HepG2 (cell line): ENCODE results near the gene CYB5R3. TPM values are rescaled to one million over a fixed set of nuclear protein-coding genes. Genes with fewer than 3 reads are reported as not detected.

Experiments
- BRD4 ChIP-seq: sonication (generic); formaldehyde crosslinking; IDR thresholded peaks from 2 replicates; pipeline ENCODE4 v1.4.0; 2020; ENCODE audit warnings: missing genetic modification reagents
- DDIT3 ChIP-seq: sonication (generic); formaldehyde crosslinking; IDR thresholded peaks from 2 replicates; pipeline ENCODE4 v1.4.0; 2020; ENCODE audit warnings: mild to moderate bottlenecking, missing genetic modification reagents
- EHMT2 ChIP-seq: fragments of 200-600 bp; sonication (generic); IDR thresholded peaks from 2 replicates; pipeline ENCODE4 v1.7.0; 2017; ENCODE audit warnings: antibody characterized with exemption, low read depth, low read length, borderline replicate concordance
- ETV6 ChIP-seq: sonication (generic); formaldehyde crosslinking; conservative IDR thresholded peaks from 2 replicates; pipeline ENCODE4 v1.4.0; 2020; ENCODE audit warnings: missing genetic modification reagents
- GATAD2A ChIP-seq: IDR thresholded peaks from 2 replicates; pipeline ENCODE4 v1.6.1; 2016
- JARID2 ChIP-seq: sonication (generic); formaldehyde crosslinking; IDR thresholded peaks from 2 replicates; pipeline ENCODE4 v1.8.1; 2023; ENCODE audit warnings: missing genetic modification reagents, inconsistent platforms; ENCODE audit not compliant: insufficient replicate concordance
- MED13 ChIP-seq: sonication (generic); formaldehyde crosslinking; IDR thresholded peaks from 2 replicates; pipeline ENCODE4 v1.5.0; 2020; ENCODE audit warnings: missing genetic modification reagents
- NFKBIZ ChIP-seq: IDR thresholded peaks from 2 replicates; pipeline ENCODE4 v1.6.1; 2018; ENCODE audit warnings: missing genetic modification reagents, missing compliant biosample characterization
- NFYB ChIP-seq: sonication (generic); formaldehyde crosslinking; IDR thresholded peaks from 2 replicates; pipeline ENCODE4 v1.4.0; 2020; ENCODE audit warnings: missing genetic modification reagents
- TRIM22 ChIP-seq: fragments of 450-650 bp; IDR thresholded peaks from 2 replicates; pipeline ENCODE4 v1.6.1; 2017
- ZBTB7B ChIP-seq: sonication (generic); formaldehyde crosslinking; IDR thresholded peaks from 2 replicates; pipeline ENCODE4 v1.4.0; 2020; ENCODE audit warnings: missing genetic modification reagents
- ZNF17 ChIP-seq: sonication (generic); formaldehyde crosslinking; IDR thresholded peaks from 2 replicates; pipeline ENCODE4 v1.5.0; 2020; ENCODE audit warnings: mild to moderate bottlenecking, missing genetic modification reagents
- ZNF224 ChIP-seq: sonication (generic); formaldehyde crosslinking; IDR thresholded peaks from 2 replicates; pipeline ENCODE4 v1.5.0; 2020; ENCODE audit warnings: mild to moderate bottlenecking, missing genetic modification reagents
- ZNF33A ChIP-seq: sonication (generic); formaldehyde crosslinking; IDR thresholded peaks from 2 replicates; pipeline ENCODE4 v1.5.1; 2020; ENCODE audit warnings: missing genetic modification reagents, mild to moderate bottlenecking, moderate library complexity, borderline replicate concordance
- ZNF362 ChIP-seq: sonication (generic); formaldehyde crosslinking; IDR thresholded peaks from 2 replicates; pipeline ENCODE4 v1.4.0; 2020; ENCODE audit warnings: missing genetic modification reagents, mild to moderate bottlenecking, borderline replicate concordance
- ZNF367 ChIP-seq: sonication (generic); formaldehyde crosslinking; IDR thresholded peaks from 2 replicates; pipeline ENCODE4 v1.4.0; 2020; ENCODE audit warnings: missing genetic modification reagents, borderline replicate concordance
- ZNF543 ChIP-seq: sonication (generic); formaldehyde crosslinking; IDR thresholded peaks from 2 replicates; pipeline ENCODE4 v1.4.0; 2020; ENCODE audit warnings: mild to moderate bottlenecking, missing genetic modification reagents
- ZNF572 ChIP-seq: sonication (generic); formaldehyde crosslinking; IDR thresholded peaks from 2 replicates; pipeline ENCODE4 v1.5.1; 2020; ENCODE audit warnings: mild to moderate bottlenecking, missing genetic modification reagents
- ZNF605 ChIP-seq: sonication (generic); formaldehyde crosslinking; IDR thresholded peaks from 2 replicates; pipeline ENCODE4 v1.8.0; 2022; ENCODE audit warnings: mild to moderate bottlenecking, missing genetic modification reagents
- polyA plus RNA-seq, 8 experiments: library from polyadenylated mRNA; depleted of rRNA in 3 of 8; stranded (reverse) in 7 of 8; unstranded in 1 of 8; fragments of >200 nt; fragmentation: Illumina TruSeq in 4 of 8; extraction: Trizol in 4 of 8; gene quantifications; 2 replicates each; pipeline versions ENCODE4 v1.2.1 to v1.2.3, GENCODE V29; 2011 to 2016; ENCODE audit warnings: low read depth in 4 of 8, missing spikeins in 1 of 8, mixed read lengths in 1 of 8; ENCODE audit not compliant: insufficient read depth in 1 of 8
- total RNA-seq, 5 experiments: library from RNA; depleted of rRNA; stranded (reverse); fragments of >200 nt; fragmentation: Illumina TruSeq; extraction: Trizol; gene quantifications; 2 replicates each; pipeline ENCODE4 v1.2.3, GENCODE V29; 2016; ENCODE audit warnings: low read depth in 1 of 5
- TF ChIP-seq, protein P1 (sequence below): sonication (generic); formaldehyde crosslinking; IDR thresholded peaks from 2 replicates; pipeline ENCODE4 v1.5.0; 2020; ENCODE audit warnings: mild to moderate bottlenecking, missing genetic modification reagents, borderline replicate concordance

Gene CYB5R3
- total and polyA plus RNA-seq, 2 of the 13 experiments (the other 11 are each of a cell fraction or from before 2014, with no cell fraction given), result 32.4 to 305 TPM

DNA sequence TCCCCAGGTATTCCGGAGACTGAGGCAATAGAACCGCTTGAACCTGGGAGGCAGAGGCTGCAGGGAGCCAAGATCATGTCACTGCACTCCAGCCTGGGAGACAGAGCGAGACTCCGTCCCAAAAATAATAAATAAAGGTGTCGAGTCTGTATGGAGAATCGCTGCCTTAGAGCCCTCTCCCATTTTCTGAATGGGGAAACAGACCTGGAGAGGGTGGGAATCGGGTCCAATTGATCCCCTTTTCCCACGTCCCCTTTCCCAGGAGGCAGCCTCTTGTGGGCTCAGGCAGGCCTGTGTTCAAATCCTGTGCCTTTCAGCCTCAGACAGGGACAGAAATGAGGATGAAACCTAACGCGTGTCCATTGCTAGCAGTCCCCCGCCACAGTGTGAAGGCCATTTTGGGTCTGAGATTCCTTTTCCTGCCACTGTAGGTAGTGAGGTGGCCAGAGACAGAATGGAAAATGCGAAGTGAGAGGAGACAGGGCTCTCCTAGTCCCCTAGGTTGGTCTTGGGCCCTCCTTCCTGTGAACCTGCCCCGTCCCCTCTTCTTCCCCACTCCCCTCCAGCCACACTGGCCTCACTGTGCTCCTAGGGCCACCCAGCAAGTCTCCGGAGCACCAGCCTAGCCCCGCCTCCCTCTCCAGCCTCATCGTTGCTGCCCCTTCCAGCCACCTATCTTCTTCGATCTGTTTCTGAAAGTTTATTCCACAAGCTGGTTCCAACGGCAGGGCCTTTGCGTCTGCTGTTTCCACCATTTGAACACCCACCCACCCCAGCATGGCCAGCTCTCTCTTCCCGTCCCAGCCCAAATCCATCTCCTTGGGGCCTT is 31.8 kb downstream of the CYB5R3 start (continued):
- TF ChIP-seq, protein P1, sequence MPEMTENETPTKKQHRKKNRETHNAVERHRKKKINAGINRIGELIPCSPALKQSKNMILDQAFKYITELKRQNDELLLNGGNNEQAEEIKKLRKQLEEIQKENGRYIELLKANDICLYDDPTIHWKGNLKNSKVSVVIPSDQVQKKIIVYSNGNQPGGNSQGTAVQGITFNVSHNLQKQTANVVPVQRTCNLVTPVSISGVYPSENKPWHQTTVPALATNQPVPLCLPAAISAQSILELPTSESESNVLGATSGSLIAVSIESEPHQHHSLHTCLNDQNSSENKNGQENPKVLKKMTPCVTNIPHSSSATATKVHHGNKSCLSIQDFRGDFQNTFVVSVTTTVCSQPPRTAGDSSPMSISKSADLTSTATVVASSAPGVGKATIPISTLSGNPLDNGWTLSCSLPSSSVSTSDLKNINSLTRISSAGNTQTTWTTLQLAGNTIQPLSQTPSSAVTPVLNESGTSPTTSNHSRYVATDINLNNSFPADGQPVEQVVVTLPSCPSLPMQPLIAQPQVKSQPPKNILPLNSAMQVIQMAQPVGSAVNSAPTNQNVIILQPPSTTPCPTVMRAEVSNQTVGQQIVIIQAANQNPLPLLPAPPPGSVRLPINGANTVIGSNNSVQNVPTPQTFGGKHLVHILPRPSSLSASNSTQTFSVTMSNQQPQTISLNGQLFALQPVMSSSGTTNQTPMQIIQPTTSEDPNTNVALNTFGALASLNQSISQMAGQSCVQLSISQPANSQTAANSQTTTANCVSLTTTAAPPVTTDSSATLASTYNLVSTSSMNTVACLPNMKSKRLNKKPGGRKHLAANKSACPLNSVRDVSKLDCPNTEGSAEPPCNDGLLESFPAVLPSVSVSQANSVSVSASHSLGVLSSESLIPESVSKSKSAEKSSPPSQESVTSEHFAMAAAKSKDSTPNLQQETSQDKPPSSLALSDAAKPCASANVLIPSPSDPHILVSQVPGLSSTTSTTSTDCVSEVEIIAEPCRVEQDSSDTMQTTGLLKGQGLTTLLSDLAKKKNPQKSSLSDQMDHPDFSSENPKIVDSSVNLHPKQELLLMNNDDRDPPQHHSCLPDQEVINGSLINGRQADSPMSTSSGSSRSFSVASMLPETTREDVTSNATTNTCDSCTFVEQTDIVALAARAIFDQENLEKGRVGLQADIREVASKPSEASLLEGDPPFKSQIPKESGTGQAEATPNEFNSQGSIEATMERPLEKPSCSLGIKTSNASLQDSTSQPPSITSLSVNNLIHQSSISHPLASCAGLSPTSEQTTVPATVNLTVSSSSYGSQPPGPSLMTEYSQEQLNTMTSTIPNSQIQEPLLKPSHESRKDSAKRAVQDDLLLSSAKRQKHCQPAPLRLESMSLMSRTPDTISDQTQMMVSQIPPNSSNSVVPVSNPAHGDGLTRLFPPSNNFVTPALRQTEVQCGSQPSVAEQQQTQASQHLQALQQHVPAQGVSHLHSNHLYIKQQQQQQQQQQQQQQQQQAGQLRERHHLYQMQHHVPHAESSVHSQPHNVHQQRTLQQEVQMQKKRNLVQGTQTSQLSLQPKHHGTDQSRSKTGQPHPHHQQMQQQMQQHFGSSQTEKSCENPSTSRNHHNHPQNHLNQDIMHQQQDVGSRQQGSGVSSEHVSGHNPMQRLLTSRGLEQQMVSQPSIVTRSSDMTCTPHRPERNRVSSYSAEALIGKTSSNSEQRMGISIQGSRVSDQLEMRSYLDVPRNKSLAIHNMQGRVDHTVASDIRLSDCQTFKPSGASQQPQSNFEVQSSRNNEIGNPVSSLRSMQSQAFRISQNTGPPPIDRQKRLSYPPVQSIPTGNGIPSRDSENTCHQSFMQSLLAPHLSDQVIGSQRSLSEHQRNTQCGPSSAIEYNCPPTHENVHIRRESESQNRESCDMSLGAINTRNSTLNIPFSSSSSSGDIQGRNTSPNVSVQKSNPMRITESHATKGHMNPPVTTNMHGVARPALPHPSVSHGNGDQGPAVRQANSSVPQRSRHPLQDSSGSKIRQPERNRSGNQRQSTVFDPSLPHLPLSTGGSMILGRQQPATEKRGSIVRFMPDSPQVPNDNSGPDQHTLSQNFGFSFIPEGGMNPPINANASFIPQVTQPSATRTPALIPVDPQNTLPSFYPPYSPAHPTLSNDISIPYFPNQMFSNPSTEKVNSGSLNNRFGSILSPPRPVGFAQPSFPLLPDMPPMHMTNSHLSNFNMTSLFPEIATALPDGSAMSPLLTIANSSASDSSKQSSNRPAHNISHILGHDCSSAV (CRISPR knock-in tag), result no peak
- no peak for TF ChIP-seq ETV6 (CRISPR knock-in tag)
- no peak for TF ChIP-seq ZNF17 (CRISPR knock-in tag)
- no peak for TF ChIP-seq ZNF224 (CRISPR knock-in tag)
- no peak for TF ChIP-seq GATAD2A (CRISPR knock-in tag)
- TF ChIP-seq BRD4 (CRISPR knock-in tag), result no peak
- TF ChIP-seq MED13, result no peak
- TF ChIP-seq TRIM22, result no peak
- no peak for TF ChIP-seq ZNF543
- no peak for TF ChIP-seq JARID2 (CRISPR knock-in tag)
- no peak for TF ChIP-seq ZBTB7B (CRISPR knock-in tag)
- no peak for TF ChIP-seq EHMT2
- TF ChIP-seq NFKBIZ, result no peak
- TF ChIP-seq ZNF572 (CRISPR knock-in tag), result no peak
- TF ChIP-seq ZNF367 (CRISPR knock-in tag), result no peak
- no peak for TF ChIP-seq ZNF33A
- no peak for TF ChIP-seq NFYB (CRISPR knock-in tag)
- TF ChIP-seq ZNF605 (CRISPR knock-in tag), result 0 out of 2 replicates have a peak, but pooled peaks have one; percentile 31
- no peak for TF ChIP-seq DDIT3
- TF ChIP-seq ZNF362, result no peak
